NOMO-1 (cell line): ENCODE measurements around the gene PPP6R2.
"Not testable (repeated sequence)": the region's sequence is repeated elsewhere in the genome, so short reads cannot be mapped to it uniquely, and the experiment has no call there.

Experiments
- DNase-seq, 2 experiments: peaks; one replicate each; lab custom pipeline; 2025; ENCODE audit not compliant: unreplicated experiment in 2 of 2; lab: John Stamatoyannopoulos, UW

PPP6R2 gene

GRCh38 chr22:50339945-50340879, 2.9 kb upstream of the PPP6R2 start:
- DNase-seq: peak in 1 of 2 experiments; percentile 16

- peak; percentile 83 to 84 for DNase-seq
Observed at GRCh38 chr22:50341977-50342650, 1.0 kb upstream of the PPP6R2 start.

- no peak for DNase-seq
Observed at GRCh38 chr22:50343541-50343935, 411 bp downstream of the PPP6R2 start.

GRCh38 chr22:50346470-50346869, 3.3 kb downstream of the PPP6R2 start:
- no peak for DNase-seq

DNA sequence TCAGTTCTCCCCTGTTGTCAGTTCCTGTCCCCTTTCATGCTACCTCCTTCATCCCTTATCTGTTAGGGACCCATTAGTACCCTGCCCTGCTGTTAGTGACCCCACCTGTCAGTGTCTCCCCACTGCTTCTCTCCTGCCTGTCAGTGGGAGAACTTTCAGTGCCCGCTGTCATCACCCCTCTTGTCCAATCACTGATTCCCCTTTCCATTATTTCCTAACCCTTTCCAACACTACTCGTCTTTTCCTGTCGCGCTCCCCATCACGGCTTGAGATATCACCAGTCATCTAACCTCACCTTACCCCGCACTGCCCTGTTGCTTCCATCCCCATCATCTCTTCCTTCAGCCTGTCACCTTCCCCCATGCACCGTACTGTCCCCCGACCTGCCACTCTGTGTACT, 4.0 kb downstream of the PPP6R2 start:
- DNase-seq: no peak

- DNase-seq: no peak
Observed at GRCh38 chr22:50348058-50348457, 4.9 kb downstream of the PPP6R2 start.

DNA sequence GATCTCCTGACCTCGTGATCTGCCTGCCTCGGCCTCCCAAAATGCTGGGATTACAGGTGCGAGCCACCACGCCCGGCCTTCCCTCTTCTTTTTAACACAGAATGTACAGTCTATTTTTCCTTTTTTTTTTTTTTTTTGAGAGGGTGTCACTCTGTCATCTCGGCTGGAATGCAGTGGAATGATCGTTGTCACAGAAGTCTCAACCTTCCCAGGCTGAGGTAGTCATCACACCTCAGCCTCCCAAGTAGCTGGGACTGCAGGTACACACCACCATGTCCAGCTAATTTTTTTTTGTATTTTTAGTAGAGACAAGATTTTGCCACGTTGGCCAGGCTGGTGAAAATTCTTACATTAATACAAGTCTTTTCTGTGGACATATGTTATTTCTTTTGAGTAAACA, 13.1 kb downstream of the PPP6R2 start:
- no peak for DNase-seq

DNA sequence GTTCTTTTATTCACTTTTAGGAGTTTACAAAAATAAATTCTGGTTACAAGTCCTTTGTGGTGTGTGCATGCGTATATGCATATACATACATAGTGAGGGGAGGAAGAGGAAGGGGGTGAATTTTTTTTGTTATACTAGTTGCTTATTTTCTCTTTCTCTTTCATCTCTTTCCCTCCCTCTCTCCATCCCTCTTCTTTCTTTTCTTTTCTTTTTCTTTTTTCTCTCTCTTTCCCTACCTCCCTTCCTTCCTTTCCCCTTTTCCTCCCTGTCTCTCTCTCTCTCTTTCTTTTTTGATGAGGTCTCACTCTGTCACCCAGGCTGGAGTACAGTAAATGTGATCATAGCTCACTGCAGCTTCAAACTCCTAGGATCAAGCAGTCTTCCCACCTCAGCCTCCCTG, 14.1 kb downstream of the PPP6R2 start:
- DNase-seq: no peak

DNA sequence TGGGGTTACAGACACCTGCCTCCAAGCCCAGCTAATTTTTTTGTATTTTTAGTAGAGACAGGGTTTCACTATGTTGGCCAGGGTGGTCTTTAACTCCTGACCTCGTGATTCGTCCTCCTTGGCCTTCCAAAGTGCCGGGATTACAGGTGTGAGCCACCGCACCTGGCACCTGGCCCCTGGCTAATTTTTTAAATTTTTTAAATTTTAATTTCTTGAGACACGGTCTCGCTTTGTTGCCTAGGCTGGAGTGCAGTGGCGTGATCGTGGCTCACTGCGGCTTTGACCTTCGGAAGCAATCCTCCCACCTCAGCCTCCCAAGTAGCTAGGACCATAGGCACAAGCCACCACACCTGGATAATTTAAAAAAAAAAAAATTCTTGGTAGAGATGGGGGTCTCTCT, 14.6 kb downstream of the PPP6R2 start:
- DNase-seq: no peak

GRCh38 chr22:50360578-50360977, 17.5 kb downstream of the PPP6R2 start:
- no peak for DNase-seq

- DNase-seq: no peak
Observed at GRCh38 chr22:50361222-50361621, 18.1 kb downstream of the PPP6R2 start.

- DNase-seq: no peak
Observed at GRCh38 chr22:50361688-50362087, 18.6 kb downstream of the PPP6R2 start.

- no peak for DNase-seq
Observed at GRCh38 chr22:50363166-50363802, 20.2 kb downstream of the PPP6R2 start.

DNA sequence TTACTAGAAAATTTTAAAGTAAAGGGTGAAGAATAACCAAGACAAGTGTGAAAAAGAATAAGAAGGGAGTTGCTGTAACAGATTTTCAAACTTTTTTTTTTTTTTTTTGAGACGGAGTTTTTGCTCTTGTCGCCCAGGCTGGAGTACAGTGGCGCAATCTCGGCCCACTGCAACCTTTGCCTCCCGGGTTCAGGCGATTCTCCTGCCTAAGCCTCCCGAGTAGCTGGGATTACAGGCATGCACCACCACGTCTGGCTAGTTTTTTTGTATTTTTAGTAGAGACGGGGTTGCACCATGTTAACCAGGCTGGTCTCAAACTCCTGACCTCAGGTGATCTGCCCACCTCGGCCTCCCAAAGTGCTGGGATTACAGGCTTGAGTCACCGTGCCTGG, 20.7 kb downstream of the PPP6R2 start:
- not testable (repeated sequence) for DNase-seq

GRCh38 chr22:50367778-50368500, 24.8 kb downstream of the PPP6R2 start:
- DNase-seq: no peak

- no peak for DNase-seq
Observed at GRCh38 chr22:50371101-50371648, 28.0 kb downstream of the PPP6R2 start.

DNA sequence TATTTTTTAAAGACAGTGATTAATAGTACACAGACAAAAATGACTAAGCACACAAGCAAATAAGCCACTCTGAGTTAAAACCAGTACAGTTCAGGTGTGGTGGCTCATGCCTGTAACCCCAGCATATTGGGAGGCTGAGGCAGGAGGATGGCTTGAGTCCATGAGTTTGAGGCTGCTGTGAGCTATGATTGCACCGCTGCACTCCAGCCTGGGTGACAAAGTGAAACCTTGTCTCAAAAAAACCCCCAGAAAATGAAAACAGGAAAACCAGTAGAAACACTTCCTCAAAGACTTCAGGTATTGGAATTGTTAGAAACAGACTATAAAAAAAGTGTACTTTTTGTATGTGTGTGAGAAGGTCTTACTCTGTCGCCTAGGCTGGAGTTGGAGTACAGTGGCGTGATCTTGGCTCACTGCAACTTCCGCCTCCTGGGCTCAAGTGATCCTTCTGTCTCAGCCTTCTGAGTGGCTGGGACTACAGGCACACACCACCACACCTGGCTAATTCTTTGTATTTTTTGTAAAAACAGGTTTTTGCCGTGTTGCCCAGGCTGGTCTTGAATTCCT, 33.0 kb downstream of the PPP6R2 start:
- DNase-seq: no peak

DNA sequence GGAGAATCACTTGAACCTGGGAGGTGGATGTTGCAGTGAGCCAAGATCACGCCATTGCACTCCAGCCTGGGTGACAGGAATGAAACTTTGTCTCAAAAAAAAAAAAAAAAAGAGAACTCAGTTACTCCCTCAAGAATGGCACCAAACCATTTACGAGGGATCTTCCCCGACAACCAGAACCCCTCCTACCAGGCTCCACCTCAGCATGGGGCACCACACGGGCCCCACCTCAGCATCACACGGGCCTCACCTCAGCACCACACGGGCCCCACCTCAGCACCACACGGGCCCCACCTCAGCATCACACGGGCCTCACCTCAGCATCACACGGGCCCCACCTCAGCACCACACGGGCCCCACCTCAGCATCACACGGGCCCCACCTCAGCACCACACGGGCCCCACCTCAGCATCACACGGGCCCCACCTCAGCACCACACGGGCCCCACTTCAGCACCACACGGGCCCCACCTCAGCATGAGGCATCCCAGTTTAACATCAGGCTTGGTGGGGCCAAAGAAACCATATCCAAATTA, 38.0 kb downstream of the PPP6R2 start:
- not testable (repeated sequence) for DNase-seq

DNA sequence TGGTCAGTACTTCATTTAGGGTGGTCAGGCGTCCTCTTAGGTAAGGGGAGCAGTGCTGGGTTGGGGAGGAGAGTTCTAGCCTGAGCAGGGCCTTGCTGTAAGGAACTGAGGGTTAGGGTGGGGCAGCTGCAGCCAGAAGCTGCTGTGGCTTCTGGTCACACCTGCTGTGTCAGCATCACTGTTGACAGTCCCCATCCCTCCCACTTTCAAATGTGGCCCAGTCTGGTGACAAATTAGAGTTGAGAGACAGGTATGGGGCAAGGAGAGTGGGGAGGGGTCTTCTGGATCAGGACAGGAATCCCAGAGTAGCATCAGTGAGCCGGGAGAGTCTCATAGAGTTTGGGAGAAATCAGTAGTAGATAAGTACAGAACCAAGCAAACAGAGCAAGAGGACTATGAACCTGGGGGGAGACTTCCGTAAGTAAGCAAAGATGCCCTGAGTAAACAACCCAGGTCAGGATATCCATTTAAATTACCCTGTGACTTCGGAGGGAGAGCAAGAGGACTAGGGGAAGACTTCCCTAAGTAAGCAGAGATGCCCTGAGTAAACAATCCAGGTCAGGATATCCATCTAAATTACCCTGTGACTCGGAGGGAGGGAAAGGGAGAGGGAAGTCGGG, 53.7 kb downstream of the PPP6R2 start:
- DNase-seq: no peak
